GM10266 (cell line): ENCODE data around the gene ATF7.
"Not testable (repeated sequence)": the region's sequence is repeated elsewhere in the genome, so short reads cannot be mapped to it uniquely, and the experiment has no call there.

Experiments used
- DNase-seq: peaks from one replicate; pipeline ENCODE4 v3.0.0; 2012; ENCODE audit errors: extremely low spot score
- CTCF ChIP-seq: IDR thresholded peaks from 2 replicates; pipeline ENCODE4 v1.5.1; 2012; ENCODE audit warnings: mild to moderate bottlenecking, low read depth; ENCODE audit not compliant: control insufficient read depth, insufficient read depth; ENCODE audit errors: missing control alignments

ATF7 gene

GRCh38 chr12:53603196-53603595 is 23.0 kb downstream of the ATF7 start:
- no peak for TF ChIP-seq CTCF
- no peak for DNase-seq

- no peak for TF ChIP-seq CTCF
- DNase-seq: no peak
These were observed 23.9 kb downstream of the ATF7 start for GRCh38 chr12:53602176-53602864.

- TF ChIP-seq CTCF: no peak
- DNase-seq: peak; percentile 18
These were observed 24.8 kb downstream of the ATF7 start for GRCh38 chr12:53601296-53601847.

- no peak for DNase-seq
- no peak for TF ChIP-seq CTCF
These were observed 25.5 kb downstream of the ATF7 start for GRCh38 chr12:53600490-53601295.

GRCh38 chr12:53599579-53599978 is 26.6 kb downstream of the ATF7 start:
- DNase-seq: no peak
- TF ChIP-seq CTCF: no peak

- not testable (repeated sequence) for DNase-seq
These were observed 27.2 kb downstream of the ATF7 start for GRCh38 chr12:53598971-53599370.

- no peak for DNase-seq
These were observed 29.2 kb downstream of the ATF7 start for GRCh38 chr12:53596920-53597363.

More at GRCh38 chr12:53596920-53597363, 29.2 kb downstream of the ATF7 start:
- no peak for TF ChIP-seq CTCF
